Sciatic nerve (tissue), 2 donors: ENCODE results near the gene RRAS. TPM values are rescaled to one million over a fixed set of nuclear protein-coding genes. Genes with fewer than 3 reads are reported as not detected.

ENCODE experiments used
- ATAC-seq: fragments of 200-7000 bp; cut with Tn5 transposase; one replicate; pipeline ENCODE4 v1.9.1; 2020; ENCODE audit warnings: mild to moderate bottlenecking, moderate library complexity
- DNase-seq: peaks from one replicate; pipeline ENCODE4 v3.0.0-alpha.2; 2020; ENCODE audit warnings: low spot score
- intact Hi-C: fragments of 100-400 bp; cut with DNase I; formaldehyde crosslinking; loops from one replicate; pipeline ENCODE4 v1.14.2; 2022
- total RNA-seq: library from RNA; stranded (reverse); fragmentation: NEBNext Ultra II Directional; extraction: Animal tissue kit (Norgen Biotek cat#: 25700); gene quantifications from one replicate; pipeline ENCODE4 v1.2.1, GENCODE V29; 2021
- donor health status: DM: no; HTN: no; CAD: no.
- donor health status: DM: no; HTN: no; CAD: no.

RRAS gene
- total RNA-seq, result 135 TPM

DNA sequence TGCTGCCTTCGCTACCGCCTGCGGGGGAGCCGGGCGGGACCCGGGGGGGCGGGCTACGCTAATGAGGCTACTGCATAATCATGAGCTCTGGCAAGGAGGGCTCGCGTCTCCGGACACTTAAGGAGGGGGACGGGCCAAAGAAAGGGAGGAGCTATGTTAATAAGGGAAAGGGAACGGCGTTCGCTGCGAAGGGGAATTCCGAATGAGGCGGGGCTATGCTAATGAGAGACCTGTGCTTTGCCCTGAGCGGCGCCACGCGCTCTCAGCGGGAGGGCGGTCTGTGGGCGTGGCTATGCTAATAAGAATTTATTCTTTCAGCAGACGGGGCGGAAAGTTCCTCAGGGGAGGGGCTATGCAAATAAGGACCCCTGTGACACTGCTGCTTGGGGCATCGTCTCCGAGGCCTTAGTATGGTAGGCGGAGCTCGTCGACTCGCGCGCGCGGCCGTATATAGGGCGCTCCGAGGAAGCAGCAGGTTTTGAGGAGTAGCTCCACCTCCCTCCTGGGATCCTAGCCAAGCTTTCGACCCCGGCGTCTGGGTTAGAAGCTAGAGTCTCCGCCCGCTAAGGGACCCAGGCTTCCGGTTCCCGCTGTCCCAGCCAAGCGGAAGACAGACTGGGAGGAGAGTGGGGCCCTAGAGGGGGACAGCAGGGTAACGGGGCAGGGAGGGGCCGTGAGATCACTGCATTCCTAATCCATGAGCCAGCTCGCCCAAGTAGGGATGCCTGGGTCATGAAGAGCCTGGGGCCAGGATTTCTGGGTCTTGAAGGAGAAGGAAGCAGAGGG lies at the start of gene RRAS:
RRAS (minus strand) TSS at position 31 of the 786 bp plus-strand sequence. CDS start 45 bp downstream, outside the sequence.
- peak; percentile 100 for DNase-seq
- peak; percentile 81 for ATAC-seq
- intact Hi-C loops, result no loop called here

- ATAC-seq (peak; percentile 39), DNase-seq (no peak)
- intact Hi-C loops, result no loop called here
Measured at GRCh38 chr19:49689133-49690078, 49.5 kb upstream of the RRAS start, which contains the start of gene ADM5. TSS of gene ADM5 (plus strand) at chr19:49689594. CDS start at chr19:49689838, 244 bp downstream.

DNA sequence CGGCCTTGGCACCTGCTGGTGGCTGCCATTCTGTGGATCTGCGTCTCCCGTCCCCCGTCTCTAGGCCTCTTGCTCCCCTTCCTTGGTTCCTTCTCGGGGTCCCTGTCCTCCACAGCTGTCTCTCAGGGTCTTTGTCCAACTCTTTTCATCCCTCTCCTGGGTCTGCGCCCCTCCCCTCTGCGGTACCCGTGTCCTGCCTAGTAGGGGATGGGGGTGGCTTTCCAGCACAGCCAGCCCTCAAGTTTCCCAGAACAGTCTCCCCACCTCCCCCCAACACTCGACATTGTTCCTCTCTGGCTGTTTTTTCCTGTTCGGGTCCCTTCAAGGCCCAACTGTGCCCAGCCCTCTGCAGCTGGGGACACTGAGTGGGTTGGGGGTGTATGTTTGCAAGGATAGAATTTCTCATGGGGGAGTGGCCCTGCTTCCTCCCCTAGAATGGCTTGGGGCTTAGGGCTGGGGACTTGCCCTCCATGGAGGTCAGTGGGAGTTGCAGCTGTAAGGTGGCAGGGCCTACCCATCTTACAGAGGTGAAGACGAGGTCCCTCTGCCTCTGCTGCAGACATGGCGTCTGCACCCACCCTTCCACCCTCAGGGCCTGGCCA lies 48.7 kb upstream of the RRAS start:
- no peak for DNase-seq
- no peak for ATAC-seq
- intact Hi-C loops, result no loop called here

- intact Hi-C loops, result no loop called here
- no peak for ATAC-seq
Measured at GRCh38 chr19:49687566-49688316, 47.8 kb upstream of the RRAS start.

GRCh38 chr19:49687150-49687549 lies 47.2 kb upstream of the RRAS start:
- intact Hi-C loops, result no loop called here
- ATAC-seq (no peak), DNase-seq (no peak)

More at GRCh38 chr19:49687566-49688316, 47.8 kb upstream of the RRAS start:
- DNase-seq, result no peak

DNA sequence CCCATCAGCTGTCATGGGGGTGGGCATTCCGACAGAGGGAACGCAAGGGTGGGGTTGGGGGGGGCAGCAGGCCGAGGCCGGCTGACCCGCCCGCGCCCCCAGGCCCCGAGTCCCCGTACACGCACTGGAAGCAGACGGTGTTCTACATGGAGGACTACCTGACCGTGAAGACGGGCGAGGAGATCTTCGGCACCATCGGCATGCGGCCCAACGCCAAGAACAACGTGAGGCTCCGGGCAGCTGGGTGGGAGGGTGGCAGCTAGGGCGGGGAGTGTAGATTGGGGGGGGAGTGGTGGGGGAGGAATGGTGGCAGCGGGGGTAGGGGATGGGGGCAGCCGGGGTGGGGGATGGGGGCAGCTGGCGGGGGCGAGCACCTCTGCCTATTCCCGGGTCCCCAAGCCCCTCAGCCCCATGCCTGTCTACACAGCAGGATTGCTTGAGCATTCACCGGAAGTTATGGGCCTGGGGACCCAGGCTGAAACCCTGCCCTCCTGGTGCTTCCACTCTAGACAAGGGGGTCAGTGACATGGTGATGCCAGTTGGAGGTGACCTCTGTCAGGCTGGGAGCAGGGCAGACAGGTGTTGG lies 46.7 kb upstream of the RRAS start:
- intact Hi-C loops, result no loop called here
- DNase-seq (no peak), ATAC-seq (no peak)

DNA sequence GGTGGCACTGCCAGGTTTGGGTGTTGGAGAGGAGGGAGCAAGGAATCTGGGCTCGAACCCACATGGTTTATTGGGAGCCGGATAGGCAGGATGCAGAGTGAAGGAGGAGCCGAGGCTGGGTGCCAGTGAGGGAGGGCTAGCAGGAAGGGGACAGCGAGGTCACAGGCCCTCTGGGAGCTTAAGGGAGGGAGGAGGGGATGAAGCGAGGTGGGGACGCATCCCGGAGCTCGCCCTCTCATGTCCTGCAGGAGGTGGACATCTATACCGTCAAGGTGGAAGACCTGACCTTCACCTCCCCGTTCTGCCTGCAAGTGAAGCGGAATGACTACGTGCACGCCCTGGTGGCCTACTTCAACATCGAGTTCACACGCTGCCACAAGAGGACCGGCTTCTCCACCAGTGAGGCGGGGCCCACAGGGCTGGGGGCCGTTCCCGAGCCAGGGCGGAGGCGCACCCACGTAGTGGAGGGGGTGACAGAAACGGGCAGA lies 45.9 kb upstream of the RRAS start:
- ATAC-seq, result no peak
- no peak for DNase-seq
- intact Hi-C loops, result no loop called here

- ATAC-seq, result no peak
Measured at GRCh38 chr19:49684983-49685553, 45.1 kb upstream of the RRAS start.

GRCh38 chr19:49684251-49684982 lies 44.5 kb upstream of the RRAS start:
- no peak for ATAC-seq
- intact Hi-C loops, result no loop called here
- DNase-seq, result no peak

More at GRCh38 chr19:49684983-49685553, 45.1 kb upstream of the RRAS start:
- no peak for DNase-seq
- intact Hi-C loops, result no loop called here

DNA sequence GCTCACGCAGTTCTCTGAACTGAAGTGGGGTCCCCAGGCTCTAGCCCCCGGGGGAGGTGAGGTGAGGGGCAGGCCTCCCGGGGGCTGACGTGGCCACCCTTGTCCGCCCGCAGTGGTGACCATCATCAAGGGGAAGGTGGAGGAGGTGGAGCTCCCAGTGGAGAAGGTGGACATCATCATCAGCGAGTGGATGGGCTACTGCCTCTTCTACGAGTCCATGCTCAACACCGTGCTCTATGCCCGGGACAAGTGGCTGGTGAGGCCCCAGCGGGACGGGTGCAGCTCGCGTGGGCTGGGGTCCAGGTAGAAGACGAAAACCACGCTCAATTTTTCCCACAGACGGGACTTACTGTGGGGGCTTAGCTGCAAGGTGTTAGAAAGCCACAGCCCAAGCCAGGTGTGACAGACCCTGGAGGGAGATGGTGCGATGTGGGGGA lies 43.9 kb upstream of the RRAS start:
- no peak for DNase-seq
- intact Hi-C loops, result no loop called here

DNA sequence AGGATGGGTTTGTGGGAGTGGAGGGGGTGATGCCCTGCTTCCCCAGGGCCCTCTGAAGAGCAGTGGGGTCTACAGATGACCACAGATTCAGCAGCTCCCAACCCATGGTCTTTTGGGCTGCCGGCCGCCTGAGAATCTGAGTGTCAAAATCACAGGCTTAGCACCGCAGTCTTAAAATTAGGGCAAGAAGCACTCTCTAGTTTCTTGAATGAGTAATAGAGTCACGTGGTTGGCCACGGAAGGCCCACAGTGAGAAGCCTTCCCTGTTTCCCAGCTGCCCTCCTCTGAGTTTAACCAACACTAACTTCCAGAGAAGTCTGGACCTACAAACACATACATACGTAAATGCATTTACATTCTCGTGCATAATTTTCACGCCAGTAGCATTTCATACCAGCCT lies 42.3 kb upstream of the RRAS start:
- intact Hi-C loops, result no loop called here
- DNase-seq, result no peak

More for the DNA sequence above, 43.9 kb upstream of the RRAS start:
- ATAC-seq, result no peak

GRCh38 chr19:49681830-49682229 lies 41.9 kb upstream of the RRAS start:
- intact Hi-C loops, result no loop called here
- no peak for DNase-seq

More for the DNA sequence above, 42.3 kb upstream of the RRAS start:
- no peak for ATAC-seq

GRCh38 chr19:49680421-49681351 lies 40.7 kb upstream of the RRAS start:
- ATAC-seq (peak; percentile 7), DNase-seq (peak; percentile 95)
- intact Hi-C loops, result no loop called here

More at GRCh38 chr19:49681830-49682229, 41.9 kb upstream of the RRAS start:
- ATAC-seq, result no peak

DNA sequence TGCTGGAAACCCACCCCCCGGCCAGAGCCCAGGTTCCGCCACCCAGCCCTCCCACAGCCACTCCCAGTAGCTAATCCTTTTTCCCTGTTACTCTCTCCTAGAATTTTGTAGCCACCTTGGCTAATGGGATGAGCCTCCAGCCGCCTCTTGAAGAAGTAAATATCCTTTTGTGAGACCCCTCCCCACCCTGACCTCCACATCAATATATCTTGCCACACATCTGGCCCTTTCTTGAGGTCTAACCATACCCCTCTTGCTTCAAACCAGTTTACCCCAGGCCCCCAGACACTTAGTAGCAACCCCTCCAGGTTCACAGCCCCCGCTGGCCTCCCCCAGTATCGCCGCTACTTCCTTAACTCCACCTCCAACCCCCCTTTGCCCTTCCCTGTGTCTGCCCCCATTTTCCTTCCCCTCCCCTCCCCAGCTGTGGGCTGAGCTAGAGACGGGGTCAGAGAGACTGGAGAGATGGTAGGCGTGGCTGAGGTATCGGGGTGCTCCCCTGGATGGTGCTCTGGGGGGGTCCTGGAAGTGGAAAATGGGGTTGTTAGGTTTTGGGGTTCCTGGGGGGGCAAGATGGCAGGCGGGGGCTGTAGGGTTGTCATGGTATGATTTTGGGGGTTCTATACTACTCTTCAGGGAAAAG lies 39.9 kb upstream of the RRAS start:
- intact Hi-C loops, result loop anchor here (10.0 kb wide), 1 partner anchor 95 kb away; the partner anchor contains the start of genes NOSIP and PRRG2
- no peak for ATAC-seq
- DNase-seq, result peak; percentile 61
